Smooth muscle cell (in vitro differentiated cells): ENCODE measurements around the gene CDH5. TPM values are rescaled to one million over a fixed set of nuclear protein-coding genes. Genes with fewer than 3 reads are reported as not detected.

ENCODE experiments used
- DNase-seq: peaks from one replicate; lab custom pipeline; 2025; ENCODE audit not compliant: unreplicated experiment; lab: John Stamatoyannopoulos, UW
- H2AFZ ChIP-seq: fragments of 200-600 bp; sonication (generic); 2 replicates; pipeline ENCODE4 v1.6.0; 2016; ENCODE audit warnings: antibody characterized with exemption, low read depth, mild to moderate bottlenecking
- H3F3A ChIP-seq: fragments of 200-600 bp; sonication (generic); 2 replicates; pipeline ENCODE4 v1.6.0; 2017; ENCODE audit warnings: antibody characterized with exemption, low read depth
- H3K27ac ChIP-seq: fragments of 200-600 bp; sonication (generic); 2 replicates; pipeline ENCODE4 v1.5.1; 2016; ENCODE audit warnings: low read depth, mild to moderate bottlenecking
- H3K27me3 ChIP-seq: fragments of 200-600 bp; sonication (generic); 2 replicates; pipeline ENCODE4 v1.6.1; 2016; ENCODE audit warnings: low read depth, mild to moderate bottlenecking
- H3K36me3 ChIP-seq: fragments of 200-600 bp; sonication (generic); 2 replicates; pipeline ENCODE4 v1.5.1; 2016; ENCODE audit warnings: low read depth
- H3K4me1 ChIP-seq: fragments of 200-600 bp; sonication (generic); 2 replicates; pipeline ENCODE4 v1.5.1; 2016; ENCODE audit warnings: low read depth
- H3K4me2 ChIP-seq: fragments of 200-600 bp; sonication (generic); 2 replicates; pipeline ENCODE4 v1.6.0; 2016; ENCODE audit warnings: mild to moderate bottlenecking
- H3K4me3 ChIP-seq: fragments of 200-600 bp; sonication (generic); 2 replicates; pipeline ENCODE4 v1.5.1; 2016; ENCODE audit warnings: mild to moderate bottlenecking
- H3K79me2 ChIP-seq: fragments of 200-600 bp; sonication (generic); 2 replicates; pipeline ENCODE4 v1.6.0; 2016; ENCODE audit warnings: low read depth, mild to moderate bottlenecking
- H3K9ac ChIP-seq: fragments of 200-600 bp; sonication (generic); 2 replicates; pipeline ENCODE4 v1.6.0; 2016; ENCODE audit warnings: low read depth
- H3K9me3 ChIP-seq: fragments of 200-600 bp; sonication (generic); replicated peaks from 2 replicates; pipeline ENCODE4 v1.5.1; 2016; ENCODE audit warnings: low read depth
- H4K20me1 ChIP-seq: fragments of 200-600 bp; sonication (generic); 2 replicates; pipeline ENCODE4 v1.6.0; 2016; ENCODE audit warnings: low read depth
- CTCF ChIP-seq: fragments of 200-600 bp; sonication (generic); IDR thresholded peaks from 2 replicates; pipeline ENCODE4 v1.5.1; 2017; ENCODE audit warnings: borderline replicate concordance, mild to moderate bottlenecking, antibody characterized with exemption; ENCODE audit not compliant: insufficient read depth, poor library complexity, severe bottlenecking
- WGBS: methylation state at CpG from one replicate; pipeline ENCODE4 v1.1.7; 2016; ENCODE audit warnings: low lambda C conversion rate; 5-methylcytosine and 5-hydroxymethylcytosine counted together
- polyA plus RNA-seq: library from polyadenylated mRNA; unstranded; fragments of >200 nt; fragmentation: Nextera tagmentation; extraction: Ambion mirVana; gene quantifications from 2 replicates; pipeline ENCODE4 v1.2.1, GENCODE V29; 2016
- total RNA-seq: library from RNA; depleted of rRNA; stranded (reverse); fragments of >200 nt; gene quantifications from 2 replicates; pipeline ENCODE4 v1.2.3, GENCODE V29; 2014

CDH5 gene
- total and polyA plus RNA-seq, 2 experiments from 2014 or later: not detected

- no peaks in the 10 kb centered on the region for H3K79me2 ChIP-seq
- no peak overlapping the region for H3K9ac ChIP-seq
- H3K4me2 ChIP-seq: no peak overlapping the region
- no peak overlapping the region for H2AFZ ChIP-seq
- H3F3A ChIP-seq: no peaks in the 10 kb centered on the region
- H4K20me1 ChIP-seq: no peaks in the 10 kb centered on the region
- no peaks in the 10 kb centered on the region for H3K4me1 ChIP-seq
- peaks cover 7% of the 10 kb centered on the region for H3K27me3 ChIP-seq
- H3K4me3 ChIP-seq: no peak overlapping the region
- 72% methylated on average over 15 of the region's 16 CpGs for WGBS
- TF ChIP-seq CTCF: no peak
- no peaks in the 10 kb centered on the region for H3K9me3 ChIP-seq
- no peaks in the 10 kb centered on the region for H3K36me3 ChIP-seq
- H3K27ac ChIP-seq: no peak overlapping the region
- DNase-seq: no peak
These were observed 2.2 kb upstream of the CDH5 start for GRCh38 chr16:66364117-66364958.

GRCh38 chr16:66364959-66365306, 1.6 kb upstream of the CDH5 start:
- Histone ChIP-seq H3K27me3 (peaks cover 7% of the 10 kb centered on the region), H3K9me3 (no peaks in the 10 kb centered on the region), H3K36me3 (no peaks in the 10 kb centered on the region), H3K79me2 (no peaks in the 10 kb centered on the region), H3K27ac (no peak overlapping the region), H2AFZ (no peak overlapping the region), H3K4me3 (no peak overlapping the region), H3K4me2 (no peak overlapping the region), H3K9ac (no peak overlapping the region), H3K4me1 (no peaks in the 10 kb centered on the region), H4K20me1 (no peaks in the 10 kb centered on the region), H3F3A (no peaks in the 10 kb centered on the region)
- DNase-seq: no peak
- TF ChIP-seq CTCF: no peak
- WGBS: 55% methylated on average over 2 of the region's 2 CpGs

- TF ChIP-seq CTCF: no peak
- Histone ChIP-seq H3K4me2 (no peak overlapping the region), H3F3A (no peaks in the 10 kb centered on the region), H2AFZ (no peak overlapping the region), H3K9ac (no peak overlapping the region), H3K27me3 (peaks cover 7% of the 10 kb centered on the region), H3K36me3 (no peaks in the 10 kb centered on the region), H3K27ac (no peak overlapping the region), H3K4me1 (no peaks in the 10 kb centered on the region), H3K9me3 (no peaks in the 10 kb centered on the region), H3K79me2 (no peaks in the 10 kb centered on the region), H3K4me3 (no peak overlapping the region), H4K20me1 (no peaks in the 10 kb centered on the region)
- WGBS: 87% methylated on average over 4 of the region's 4 CpGs
- DNase-seq: no peak
These were observed 840 bp upstream of the CDH5 start for GRCh38 chr16:66365651-66366050.
